Measurements from ENCODE around the gene RAB11FIP3. TPM values are rescaled to one million over a fixed set of nuclear protein-coding genes. Genes with fewer than 3 reads are reported as not detected.
A peak's percentile ranks its signal among the peaks of the same experiment; 100 is the strongest.
"Not testable (repeated sequence)": the region's sequence is repeated elsewhere in the genome, so short reads cannot be mapped to it uniquely, and the experiment has no call there.

The RAB11FIP3 gene
- polyA plus RNA-seq, 2 of the 4 experiments (the other 2 are of a cell fraction) = 6.7 to 18.0 TPM

- POLR2A ChIA-PET = no interaction called here
- FAIRE-seq = no peak
- DNase-seq (ENCODE audit: low read depth in 1 of 2, low spot score in 1 of 2) = no peak
- Histone ChIP-seq H3K9me3 (no peaks in the 10 kb centered on the region), H3K4me2 (no peak overlapping the region), H3K4me3 (no peak overlapping the region), H3K27ac (no peak overlapping the region), H3K4me1 (no peaks in the 10 kb centered on the region)
- no peak for ATAC-seq
- CTCF ChIA-PET = interaction anchor here (1.1 to 1.6 kb wide), 2 partner anchors 13 to 21 kb away, joined by 4 read pairs; no protein-coding TSS in a partner anchor
- 97% methylated on average over 13 of the region's 13 CpGs for WGBS (ENCODE audit: missing lambda C conversion rate)
- TF ChIP-seq PBX3 (IDR thresholded peaks at IDR 0.05) = no peak
- no peak for TF ChIP-seq HOXB13 (CRISPR knock-in tag; IDR thresholded peaks at IDR 0.05; ENCODE audit: low read depth)
- TF ChIP-seq FOSB (CRISPR knock-in tag; IDR thresholded peaks at IDR 0.05) = no peak
- TF ChIP-seq POLR2A (IDR thresholded peaks at IDR 0.05; ENCODE audit: low read length) = no peak
- no peak for TF ChIP-seq KDM5A (IDR thresholded peaks at IDR 0.05)
- TF ChIP-seq ZSCAN20 (CRISPR knock-in tag; IDR thresholded peaks at IDR 0.05) = no peak
- no peak for TF ChIP-seq ZC3H11A (IDR thresholded peaks at IDR 0.05)
- no peak for TF ChIP-seq HDAC2 (IDR thresholded peaks at IDR 0.05)
Observed at GRCh38 chr16:466651-467050, 41.2 kb downstream of the RAB11FIP3 start.

- ATAC-seq; H3K9me3 ChIP-seq; DNase-seq (ENCODE audit: low read depth in 1 of 2, low spot score in 1 of 2); H3K4me1 ChIP-seq; FAIRE-seq; H3K27ac ChIP-seq; H3K4me2 ChIP-seq; H3K4me3 ChIP-seq; POLR2A ChIA-PET: not testable (repeated sequence)
- WGBS (ENCODE audit: missing lambda C conversion rate) = 94% methylated on average over 7 of the region's 12 CpGs
- CTCF ChIA-PET = interaction anchor here (0.5 to 1.6 kb wide), 4 partner anchors 12 to 81 kb away, joined by 3 to 4 read pairs (median 4); no protein-coding TSS in a partner anchor
Observed at GRCh38 chr16:467249-467871, 41.9 kb downstream of the RAB11FIP3 start.

GRCh38 chr16:468068-468821 lies 42.8 kb downstream of the RAB11FIP3 start:
- no peak overlapping the region for H3K4me2 ChIP-seq
- ChIA-PET CTCF (no interaction called here), POLR2A (no interaction called here)
- 87% methylated on average over 19 of the region's 19 CpGs for WGBS (ENCODE audit: missing lambda C conversion rate)
- no peak for TF ChIP-seq POLR2A (IDR thresholded peaks at IDR 0.05; ENCODE audit: low read length)
- TF ChIP-seq HEYL (CRISPR knock-in tag; IDR thresholded peaks at IDR 0.05) = no peak
- TF ChIP-seq MAFK (IDR thresholded peaks at IDR 0.05; ENCODE audit: partially characterized antibody) = no peak
- ATAC-seq (no peak; a peak in 1 of 6 replicates), FAIRE-seq (no peak), DNase-seq (ENCODE audit: low read depth in 1 of 2, low spot score in 1 of 2) (peak in 1 of 2 experiments; percentile 27)
- H3K27ac ChIP-seq = no peak overlapping the region
- H3K9me3 ChIP-seq = no peaks in the 10 kb centered on the region
- no peaks in the 10 kb centered on the region for H3K4me1 ChIP-seq
- H3K4me3 ChIP-seq = no peak overlapping the region

- H3K9me3 ChIP-seq; H3K4me3 ChIP-seq; FAIRE-seq; H3K27ac ChIP-seq; ATAC-seq; DNase-seq (ENCODE audit: low read depth in 1 of 2, low spot score in 1 of 2); H3K4me1 ChIP-seq; POLR2A ChIA-PET; H3K4me2 ChIP-seq: not testable (repeated sequence)
- CTCF ChIA-PET = interaction anchor here (0.6 kb wide), 1 partner anchor 169 kb away, joined by 4 read pairs; no protein-coding TSS in a partner anchor
- 92% methylated on average over 7 of the region's 7 CpGs for WGBS (ENCODE audit: missing lambda C conversion rate)
Observed at GRCh38 chr16:469459-469858, 44.0 kb downstream of the RAB11FIP3 start.

- no peak for ATAC-seq
- 90% methylated on average over 4 of the region's 4 CpGs for WGBS (ENCODE audit: missing lambda C conversion rate)
- ChIA-PET CTCF (interaction anchor here (0.5 kb wide), 1 partner anchor 84 kb away, joined by 3 read pairs; no protein-coding TSS in a partner anchor), POLR2A (no interaction called here)
- Histone ChIP-seq H3K4me1 (no peaks in the 10 kb centered on the region), H3K4me2 (no peak overlapping the region), H3K4me3 (no peak overlapping the region), H3K27ac (no peak overlapping the region), H3K9me3 (no peaks in the 10 kb centered on the region)
- no peak for DNase-seq (ENCODE audit: low read depth in 1 of 2, low spot score in 1 of 2)
- FAIRE-seq = no peak
- no peak for TF ChIP-seq MAX (IDR thresholded peaks at IDR 0.05)
- TF ChIP-seq HOXB5 (CRISPR knock-in tag; IDR thresholded peaks at IDR 0.05) = no peak
- no peak for TF ChIP-seq ZC3H11A (IDR thresholded peaks at IDR 0.05)
- TF ChIP-seq ATOH8 (CRISPR knock-in tag; IDR thresholded peaks at IDR 0.05; ENCODE audit: low read depth) = no peak
- TF ChIP-seq RNF2 (IDR thresholded peaks at IDR 0.05; ENCODE audit: borderline replicate concordance, low read depth) = no peak
- TF ChIP-seq JUN (IDR thresholded peaks at IDR 0.05) = no peak
- no peak for TF ChIP-seq CTCF (IDR thresholded peaks at IDR 0.05)
- no peak for TF ChIP-seq EHMT2 (IDR thresholded peaks at IDR 0.05; ENCODE audit: low read depth)
- no peak for TF ChIP-seq HMGXB4 (CRISPR knock-in tag; IDR thresholded peaks at IDR 0.05; ENCODE audit: borderline replicate concordance)
- TF ChIP-seq POLR2AphosphoS2 (conservative IDR thresholded peaks at IDR 0.05; ENCODE audit: low read length) = no peak
- TF ChIP-seq EP300 (IDR thresholded peaks at IDR 0.05) = no peak
Observed at GRCh38 chr16:470418-470817, 45.0 kb downstream of the RAB11FIP3 start.

Data from A549 (cell line).